Measurements from ENCODE around the gene TMEM44. TPM values are rescaled to one million over a fixed set of nuclear protein-coding genes. Genes with fewer than 3 reads are reported as not detected.

The TMEM44 gene
- total and polyA plus RNA-seq, 9 of the 15 experiments (the other 6 are each of a cell fraction or from before 2014, with no cell fraction given): 0.53 to 18.1 (median 11.3) TPM

GRCh38 chr3:194632809-194633348 lies 340 bp downstream of the TMEM44 start (continued):
- TF ChIP-seq ZNF707 (CRISPR knock-in tag; conservative IDR thresholded peaks at IDR 0.05): no peak
- TF ChIP-seq USF1 (CRISPR knock-in tag; IDR thresholded peaks at IDR 0.05): no peak
- no peak for TF ChIP-seq ZNF644 (tag; IDR thresholded peaks at IDR 0.05; ENCODE audit: low read depth)
- TF ChIP-seq ETV1 (tag; conservative IDR thresholded peaks at IDR 0.05; ENCODE audit: low read depth): 0 out of 2 replicates have a peak, but pooled peaks have one; percentile 18
- peak; percentile 29; the same call in 1 of the 2 replicates for TF ChIP-seq E2F4 (CRISPR knock-in tag; IDR thresholded peaks at IDR 0.05; ENCODE audit: low read depth)
- TF ChIP-seq JUN (IDR thresholded peaks at IDR 0.05; ENCODE audit: borderline replicate concordance, low read depth, low read length): no peak
- TF ChIP-seq JUN (CRISPR knock-in tag; IDR thresholded peaks at IDR 0.05; ENCODE audit: borderline replicate concordance): no peak
- TF ChIP-seq ZNF584 (CRISPR knock-in tag; IDR thresholded peaks at IDR 0.05; ENCODE audit: low read depth): 0 out of 2 replicates have a peak, but pooled peaks have one; percentile 17
- TF ChIP-seq FOSL1 (tag; conservative IDR thresholded peaks at IDR 0.05): peak; percentile 58
- no peak for TF ChIP-seq PTRF (tag; IDR thresholded peaks at IDR 0.05)
- TF ChIP-seq ZNF766 (CRISPR knock-in tag; conservative IDR thresholded peaks at IDR 0.05): 0 out of 2 replicates have a peak, but pooled peaks have one; percentile 19
- TF ChIP-seq NR1H2 (CRISPR knock-in tag; IDR thresholded peaks at IDR 0.05): no peak
- TF ChIP-seq DMBX1 (CRISPR knock-in tag; IDR thresholded peaks at IDR 0.05; ENCODE audit: borderline replicate concordance): no peak
- TF ChIP-seq SETDB1 (IDR thresholded peaks at IDR 0.05; ENCODE audit: low read length): no peak
- TF ChIP-seq TFE3 (CRISPR knock-in tag; IDR thresholded peaks at IDR 0.05): no peak
- no peak for TF ChIP-seq GMEB1 (CRISPR knock-in tag; IDR thresholded peaks at IDR 0.05)
- TF ChIP-seq GATA2 (CRISPR knock-in tag; IDR thresholded peaks at IDR 0.05): no peak
